Skeletal muscle satellite cell (primary cell): Measurements from ENCODE around the gene CLRN3.

Source experiments
- H3K27me3 ChIP-seq: 2 replicates; pipeline ENCODE4 v1.7.0; 2013; ENCODE audit warnings: low read length; ENCODE audit not compliant: control insufficient read depth, insufficient read depth
- H3K36me3 ChIP-seq: 2 replicates; pipeline ENCODE4 v1.7.0; 2013; ENCODE audit warnings: mild to moderate bottlenecking, control low read depth, low read length; ENCODE audit not compliant: insufficient read depth
- H3K4me1 ChIP-seq: 2 replicates; pipeline ENCODE4 v1.7.0; 2013; ENCODE audit warnings: low read length; ENCODE audit not compliant: control insufficient read depth, insufficient read depth
- H3K4me2 ChIP-seq: 2 replicates; pipeline ENCODE4 v1.7.0; 2013; ENCODE audit warnings: mild to moderate bottlenecking, low read length
- H3K4me3 ChIP-seq: 2 replicates; pipeline ENCODE4 v1.7.0; 2013; ENCODE audit warnings: low read length
- H3K9ac ChIP-seq: 2 replicates; pipeline ENCODE4 v1.7.0; 2013; ENCODE audit warnings: mild to moderate bottlenecking, low read depth, low read length, moderate library complexity
- H3K9me3 ChIP-seq: replicated peaks from 2 replicates; pipeline ENCODE4 v1.7.0; 2013; ENCODE audit warnings: mild to moderate bottlenecking, control low read depth, low read length

Gene CLRN3

DNA sequence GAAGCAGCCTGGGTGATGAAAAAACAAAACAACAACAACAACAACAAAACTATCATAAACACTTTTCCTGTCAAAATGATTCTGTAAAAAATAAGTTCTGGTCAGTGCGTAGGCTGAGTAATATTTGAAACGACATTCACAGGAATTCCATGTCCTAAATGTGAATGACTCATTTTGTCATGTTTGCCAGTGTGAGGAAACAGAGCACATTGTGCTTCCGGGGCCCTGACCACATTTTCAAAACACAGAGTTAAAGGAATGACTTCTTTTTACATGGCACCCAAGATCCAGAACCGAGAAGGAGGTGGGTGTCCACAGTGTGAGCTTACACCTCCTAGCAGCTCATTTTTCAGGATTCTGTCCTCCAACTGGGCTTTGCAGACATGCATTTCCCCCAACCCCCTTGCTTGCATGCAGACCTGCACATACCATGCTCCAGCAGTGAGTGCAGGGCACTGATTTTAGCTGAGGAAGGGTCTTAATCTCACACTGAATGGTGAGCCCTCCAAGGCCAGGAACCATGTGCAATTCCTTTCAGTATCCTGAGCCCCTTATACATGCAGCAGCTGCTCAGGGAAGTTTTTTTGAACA is 3.0 kb downstream of the CLRN3 start:
- no peaks in the 10 kb centered on the region for H3K36me3 ChIP-seq
- H3K9ac ChIP-seq = peak overlapping the region; percentile 46
- peaks cover 36% of the 10 kb centered on the region for H3K4me1 ChIP-seq
- H3K9me3 ChIP-seq = no peaks in the 10 kb centered on the region
- H3K4me3 ChIP-seq = no peak overlapping the region
- no peaks in the 10 kb centered on the region for H3K27me3 ChIP-seq
- H3K4me2 ChIP-seq = peak overlapping the region; percentile 70

GRCh38 chr10:127888521-127889312 is 4.0 kb downstream of the CLRN3 start:
- H3K27me3 ChIP-seq = no peaks in the 10 kb centered on the region
- no peaks in the 10 kb centered on the region for H3K36me3 ChIP-seq
- H3K4me1 ChIP-seq = peaks cover 33% of the 10 kb centered on the region
- no peak overlapping the region for H3K4me3 ChIP-seq
- H3K4me2 ChIP-seq = peak overlapping the region; percentile 70
- no peaks in the 10 kb centered on the region for H3K9me3 ChIP-seq
- peak overlapping the region; percentile 46 for H3K9ac ChIP-seq

DNA sequence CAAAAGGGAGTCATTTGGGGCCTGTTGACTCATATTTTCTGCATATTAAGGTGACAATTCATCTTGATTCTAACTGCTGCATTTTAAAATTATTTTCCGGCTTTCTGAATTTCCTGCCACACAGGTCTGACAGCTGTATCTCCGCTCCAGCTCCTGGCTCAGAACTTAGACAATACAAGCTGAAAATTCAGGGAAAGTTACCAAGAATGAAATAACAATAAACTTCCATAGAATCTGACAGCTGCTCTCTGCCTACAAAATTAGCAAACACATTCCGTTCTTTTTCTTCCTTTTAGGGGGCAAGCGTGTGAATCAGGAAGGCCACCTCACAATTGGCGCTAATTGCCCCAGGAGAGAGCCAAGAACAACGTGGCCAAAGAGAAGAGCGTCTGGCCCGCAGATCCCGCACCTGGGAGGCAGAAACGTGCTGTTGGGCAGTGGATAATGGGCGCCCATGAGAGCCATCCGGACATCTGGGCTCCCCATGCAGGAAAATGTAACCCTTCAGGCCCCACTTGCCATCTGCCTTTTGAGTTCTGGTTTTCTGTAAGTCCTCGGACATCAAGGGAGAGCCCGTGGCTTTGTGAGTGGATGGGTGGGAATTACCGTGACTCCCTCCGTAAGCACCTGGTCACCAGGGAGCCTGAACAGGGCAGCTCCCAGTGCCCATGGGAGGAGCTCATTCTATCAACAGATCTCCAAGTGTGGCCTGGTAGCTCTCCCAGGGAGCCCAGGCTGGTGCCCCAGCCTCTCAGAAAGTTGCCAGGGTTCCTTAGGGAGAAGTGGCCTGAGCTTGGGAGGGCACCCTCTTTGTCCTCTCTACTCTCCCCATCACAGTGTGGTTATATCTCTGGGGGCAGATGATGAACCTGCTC is 5.0 kb downstream of the CLRN3 start:
- Histone ChIP-seq H3K9ac (no peak overlapping the region), H3K4me2 (peak overlapping the region; percentile 17), H3K4me3 (no peak overlapping the region), H3K9me3 (no peaks in the 10 kb centered on the region), H3K4me1 (peaks cover 32% of the 10 kb centered on the region), H3K27me3 (no peaks in the 10 kb centered on the region), H3K36me3 (no peaks in the 10 kb centered on the region)

DNA sequence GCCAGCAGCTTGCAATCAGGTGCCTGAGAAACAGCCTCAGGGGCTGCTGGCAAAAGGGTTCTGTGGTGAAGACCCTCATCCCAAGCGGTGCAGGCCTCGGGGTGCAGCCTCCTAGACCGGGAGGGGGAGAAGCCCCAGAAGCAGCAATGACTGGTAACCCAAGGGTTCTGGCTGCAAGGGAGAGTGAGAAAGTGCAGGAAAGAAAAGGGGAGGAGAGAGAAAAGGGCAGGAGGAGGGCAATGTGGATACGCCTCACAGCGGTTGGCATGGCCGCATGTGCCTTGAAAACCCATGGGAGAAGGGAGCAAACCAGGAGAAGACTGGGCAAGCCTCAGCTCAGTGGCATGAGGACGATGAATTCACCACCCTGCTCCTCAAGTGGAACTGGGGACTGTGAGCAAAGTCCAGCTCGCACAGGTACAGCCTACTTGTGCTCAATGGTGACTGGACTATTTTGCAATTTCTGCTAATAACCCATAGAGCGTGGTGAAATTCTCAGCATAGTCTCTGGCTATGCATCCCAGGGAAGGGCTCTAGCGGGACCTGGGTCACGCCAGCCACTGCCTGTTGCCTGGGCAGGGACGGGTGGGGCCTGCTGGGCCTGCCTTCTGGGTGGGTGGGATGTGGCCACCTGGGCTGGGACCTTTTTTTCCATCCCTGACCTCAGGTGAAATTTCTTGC is 6.2 kb downstream of the CLRN3 start:
- Histone ChIP-seq H3K9ac (no peak overlapping the region), H3K4me3 (no peak overlapping the region), H3K27me3 (no peaks in the 10 kb centered on the region), H3K4me2 (no peak overlapping the region), H3K9me3 (no peaks in the 10 kb centered on the region), H3K36me3 (no peaks in the 10 kb centered on the region), H3K4me1 (peaks cover 32% of the 10 kb centered on the region)

GRCh38 chr10:127884501-127884900 is 8.2 kb downstream of the CLRN3 start:
- Histone ChIP-seq H3K27me3 (no peaks in the 10 kb centered on the region), H3K9ac (no peak overlapping the region), H3K4me2 (no peak overlapping the region), H3K9me3 (no peaks in the 10 kb centered on the region), H3K4me3 (no peak overlapping the region), H3K4me1 (peaks cover 25% of the 10 kb centered on the region), H3K36me3 (no peaks in the 10 kb centered on the region)

- no peak overlapping the region for H3K4me2 ChIP-seq
- H3K4me3 ChIP-seq = no peak overlapping the region
- no peaks in the 10 kb centered on the region for H3K9me3 ChIP-seq
- H3K4me1 ChIP-seq = peaks cover 15% of the 10 kb centered on the region
- H3K9ac ChIP-seq = no peak overlapping the region
- H3K36me3 ChIP-seq = no peaks in the 10 kb centered on the region
- H3K27me3 ChIP-seq = no peaks in the 10 kb centered on the region
These were observed 9.2 kb downstream of the CLRN3 start for GRCh38 chr10:127883516-127883915.

GRCh38 chr10:127882801-127883459 is 9.8 kb downstream of the CLRN3 start:
- Histone ChIP-seq H3K4me3 (no peak overlapping the region), H3K9ac (no peak overlapping the region), H3K4me1 (peaks cover 9% of the 10 kb centered on the region), H3K27me3 (no peaks in the 10 kb centered on the region), H3K9me3 (no peaks in the 10 kb centered on the region), H3K36me3 (no peaks in the 10 kb centered on the region), H3K4me2 (no peak overlapping the region)

DNA sequence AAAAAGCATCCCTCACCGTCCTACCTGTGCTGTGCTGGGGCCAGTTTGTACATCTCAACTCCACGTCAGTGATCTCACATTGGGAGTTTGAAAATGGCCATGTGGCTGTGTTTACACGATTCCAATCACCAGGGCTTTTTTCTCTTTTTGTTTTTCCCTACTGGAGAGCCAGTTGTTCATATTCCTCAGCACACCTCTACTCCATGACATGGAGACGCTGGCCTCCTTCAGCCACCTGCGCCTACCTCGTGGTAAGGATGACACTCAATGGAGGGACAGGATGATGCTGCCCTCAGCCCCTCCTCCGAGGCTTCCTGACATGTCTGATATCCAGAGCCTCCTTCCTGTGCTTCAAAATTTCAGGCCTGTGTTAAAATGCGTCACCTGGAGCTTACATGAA is 10.3 kb downstream of the CLRN3 start:
- no peak overlapping the region for H3K4me3 ChIP-seq
- no peak overlapping the region for H3K9ac ChIP-seq
- H3K9me3 ChIP-seq = no peaks in the 10 kb centered on the region
- H3K4me2 ChIP-seq = no peak overlapping the region
- H3K36me3 ChIP-seq = no peaks in the 10 kb centered on the region
- peaks cover 6% of the 10 kb centered on the region for H3K4me1 ChIP-seq
- H3K27me3 ChIP-seq = no peaks in the 10 kb centered on the region

GRCh38 chr10:127881262-127881661 is 11.5 kb downstream of the CLRN3 start:
- Histone ChIP-seq H3K9ac (no peak overlapping the region), H3K9me3 (no peaks in the 10 kb centered on the region), H3K36me3 (no peaks in the 10 kb centered on the region), H3K4me3 (no peak overlapping the region), H3K27me3 (no peaks in the 10 kb centered on the region), H3K4me1 (peaks cover 4% of the 10 kb centered on the region), H3K4me2 (no peak overlapping the region)

DNA sequence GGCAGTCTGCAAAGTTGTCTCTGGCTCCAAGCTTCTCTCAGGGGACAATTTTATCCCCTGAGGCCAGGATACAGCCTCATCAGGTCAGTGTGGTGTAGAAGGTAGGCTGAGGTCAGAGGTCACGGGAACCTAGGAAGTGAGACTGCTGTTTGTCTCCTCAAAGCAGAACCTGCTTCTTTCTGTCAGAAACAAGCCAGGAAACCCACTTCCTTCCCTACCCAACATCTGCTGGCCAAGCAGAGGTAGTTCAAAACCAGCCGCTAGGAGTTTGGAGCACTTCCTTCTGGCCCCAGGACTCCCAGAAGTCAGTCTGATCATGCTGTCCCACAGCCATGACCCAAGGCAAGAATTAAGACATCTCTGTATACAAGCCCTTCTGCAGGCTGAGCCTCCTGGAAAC is 12.2 kb downstream of the CLRN3 start:
- Histone ChIP-seq H3K27me3 (peaks cover 1% of the 10 kb centered on the region), H3K4me1 (peaks cover 4% of the 10 kb centered on the region), H3K9ac (no peak overlapping the region), H3K9me3 (no peaks in the 10 kb centered on the region), H3K4me2 (no peak overlapping the region), H3K36me3 (no peaks in the 10 kb centered on the region), H3K4me3 (no peak overlapping the region)
